ENCODE data around the gene OXGR1. TPM values are rescaled to one million over a fixed set of nuclear protein-coding genes. Genes with fewer than 3 reads are reported as not detected.

OXGR1 gene
- total RNA-seq, 3 donors from 2014 or later, result 0.54 to 3.1 (median 2.0) TPM

GRCh38 chr13:97019236-97019635 is 25.0 kb upstream of the OXGR1 start:
- DNase-seq (no peak), ATAC-seq (no peak)
- Histone ChIP-seq H3K9me3 (no peaks in the 10 kb centered on the region), H3K36me3 (ENCODE audit: low read depth) (no peaks in the 10 kb centered on the region), H3K4me1 (ENCODE audit: low read depth) (no peaks in the 10 kb centered on the region), H3K4me3 (no peak overlapping the region)
- no peak for TF ChIP-seq CTCF (IDR thresholded peaks at IDR 0.05)
- intact Hi-C loops (cut with DNase I, micrococcal nuclease), result no loop called here

GRCh38 chr13:97018029-97018819 is 23.9 kb upstream of the OXGR1 start:
- H3K4me1 ChIP-seq (ENCODE audit: low read depth), result no peaks in the 10 kb centered on the region
- H3K9me3 ChIP-seq, result no peaks in the 10 kb centered on the region
- peak; percentile 61 for TF ChIP-seq CTCF (IDR thresholded peaks at IDR 0.05)
- H3K36me3 ChIP-seq (ENCODE audit: low read depth), result no peaks in the 10 kb centered on the region
- ATAC-seq (peak; percentile 79), DNase-seq (peak in 1 of 3 donors; percentile 63)
- intact Hi-C loops (cut with DNase I, micrococcal nuclease), result no loop called here
- no peak overlapping the region for H3K4me3 ChIP-seq

DNA sequence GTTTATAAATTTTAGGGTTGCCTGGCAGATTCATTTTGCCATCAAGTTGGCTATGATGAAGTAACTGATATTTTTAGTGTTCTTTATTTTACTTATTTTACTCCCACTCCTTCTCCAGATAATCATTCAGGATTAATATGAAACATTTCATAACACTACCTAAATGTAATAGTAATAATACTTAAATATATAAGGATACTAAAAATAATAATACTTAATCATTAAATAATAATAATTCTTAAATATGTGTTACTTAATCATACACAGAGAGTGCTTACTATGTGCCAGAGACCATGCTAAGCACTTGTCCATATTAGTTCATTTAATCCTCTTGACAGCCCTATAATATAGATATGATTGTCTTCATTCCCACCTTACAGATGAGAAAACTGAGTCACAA is 23.0 kb upstream of the OXGR1 start:
- ATAC-seq, result no peak
- Histone ChIP-seq H3K4me1 (ENCODE audit: low read depth) (no peaks in the 10 kb centered on the region), H3K4me3 (no peak overlapping the region), H3K36me3 (ENCODE audit: low read depth) (no peaks in the 10 kb centered on the region), H3K9me3 (no peaks in the 10 kb centered on the region)
- TF ChIP-seq CTCF (IDR thresholded peaks at IDR 0.05), result no peak
- no peak for DNase-seq
- intact Hi-C loops (cut with DNase I, micrococcal nuclease), result no loop called here

- no peak for TF ChIP-seq CTCF (IDR thresholded peaks at IDR 0.05)
- Histone ChIP-seq H3K4me1 (ENCODE audit: low read depth) (no peaks in the 10 kb centered on the region), H3K4me3 (no peak overlapping the region), H3K36me3 (ENCODE audit: low read depth) (no peaks in the 10 kb centered on the region), H3K9me3 (no peaks in the 10 kb centered on the region)
- no peak for DNase-seq
- ATAC-seq, result no peak
- intact Hi-C loops (cut with DNase I, micrococcal nuclease), result no loop called here
Observed at GRCh38 chr13:97015661-97016350, 21.5 kb upstream of the OXGR1 start.

DNA sequence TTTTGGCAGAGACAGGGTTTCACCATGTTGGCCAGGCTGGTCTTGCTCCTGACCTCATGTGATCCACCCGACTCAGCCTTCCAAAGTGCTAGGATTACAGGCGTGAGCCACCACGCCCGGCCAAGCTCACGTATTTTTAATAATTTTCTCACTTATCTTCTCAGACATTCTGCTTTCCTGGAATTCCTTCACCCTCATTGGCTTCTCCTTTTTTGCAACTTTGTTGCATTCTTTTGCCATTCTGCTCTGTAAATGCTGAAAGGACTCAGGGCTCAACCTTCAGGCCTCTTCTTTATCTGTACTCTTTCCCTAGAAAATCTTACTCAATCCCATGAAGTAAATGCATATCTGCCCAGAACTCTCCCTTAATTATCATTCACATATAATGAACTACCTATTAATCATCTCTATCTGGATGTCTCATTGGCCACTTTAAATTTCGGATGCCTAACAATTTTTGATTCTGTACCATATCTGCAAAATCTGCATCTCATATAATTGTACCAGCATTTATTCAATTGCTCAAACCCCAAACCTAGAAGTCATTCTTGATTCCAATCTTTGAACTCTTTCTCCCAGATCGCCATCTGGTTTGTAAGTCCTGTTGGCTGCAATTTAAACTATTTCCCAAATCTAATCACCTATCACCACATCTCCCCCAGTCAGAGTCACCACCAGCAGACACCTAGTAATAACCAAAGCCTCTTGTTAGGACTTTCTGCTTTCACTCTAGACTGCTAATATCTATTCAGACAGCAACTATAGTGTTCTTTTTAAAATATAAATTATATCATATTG is 18.2 kb upstream of the OXGR1 start:
- Histone ChIP-seq H3K36me3 (ENCODE audit: low read depth) (no peaks in the 10 kb centered on the region), H3K9me3 (no peaks in the 10 kb centered on the region), H3K4me3 (no peak overlapping the region), H3K4me1 (ENCODE audit: low read depth) (no peaks in the 10 kb centered on the region)
- intact Hi-C loops (cut with DNase I, micrococcal nuclease), result no loop called here
- no peak for TF ChIP-seq CTCF (IDR thresholded peaks at IDR 0.05)
- no peak for ATAC-seq
- no peak for DNase-seq
